K562 (cell line): Measurements from ENCODE around the gene ANO7. TPM values are rescaled to one million over a fixed set of nuclear protein-coding genes. Genes with fewer than 3 reads are reported as not detected.

Source experiments
- ASH1L ChIP-seq: fragments of 450-650 bp; IDR thresholded peaks from 2 replicates; pipeline ENCODE4 v1.6.1; 2018; ENCODE audit warnings: borderline replicate concordance, mild to moderate bottlenecking, low read depth; ENCODE audit not compliant: partially characterized antibody
- CCAR2 ChIP-seq: fragments of 200-400 bp; formaldehyde crosslinking; IDR thresholded peaks from 2 replicates; pipeline ENCODE4 v1.6.1; 2017; ENCODE audit warnings: mild to moderate bottlenecking, low read depth, low read length
- CREB1 ChIP-seq, 2 experiments: sonication (generic) in 1 of 2; formaldehyde crosslinking in 1 of 2; IDR thresholded peaks; 2 replicates each; pipeline versions ENCODE4 v1.6.1 to v1.8.0; 2012 to 2022; ENCODE audit warnings: inconsistent platforms in 1 of 2, mild to moderate bottlenecking in 1 of 2, missing genetic modification reagents in 1 of 2, moderate library complexity in 1 of 2
- ELF1 ChIP-seq: fragments of 200-800 bp; sonication (Bioruptor generic); IDR thresholded peaks from 2 replicates; pipeline ENCODE4 v1.6.1; 2016; ENCODE audit warnings: missing genetic modification characterization, missing compliant biosample characterization
- ETV1 ChIP-seq: fragments of 450-650 bp; conservative IDR thresholded peaks from 2 replicates; pipeline ENCODE4 v1.6.1; 2016; ENCODE audit warnings: missing genetic modification characterization, control low read depth, low read depth, missing compliant biosample characterization
- GABPB1 ChIP-seq: sonication (generic); formaldehyde crosslinking; IDR thresholded peaks from 2 replicates; pipeline ENCODE4 v1.8.0; 2022; ENCODE audit warnings: mild to moderate bottlenecking, missing genetic modification reagents
- IFI16 ChIP-seq: fragments of 250-450 bp; sonication (Bioruptor Pico); IDR thresholded peaks from 2 replicates; pipeline ENCODE4 v2.1.2; 2022; ENCODE audit warnings: mild to moderate bottlenecking, inconsistent platforms
- JUNB ChIP-seq: fragments of 450-650 bp; formaldehyde crosslinking; conservative IDR thresholded peaks from 2 replicates; pipeline ENCODE4 v1.4.0; 2020; ENCODE audit warnings: mild to moderate bottlenecking
- PCBP1 ChIP-seq: fragments of 200-400 bp; formaldehyde crosslinking; IDR thresholded peaks from 2 replicates; pipeline ENCODE4 v1.6.1; 2018; ENCODE audit warnings: mild to moderate bottlenecking, low read depth, low read length; ENCODE audit not compliant: poor library complexity, severe bottlenecking
- PKNOX1 ChIP-seq: fragments of 450-650 bp; IDR thresholded peaks from 2 replicates; pipeline ENCODE4 v1.6.1; 2016
- RERE ChIP-seq: sonication (generic); formaldehyde crosslinking; IDR thresholded peaks from 2 replicates; pipeline ENCODE4 v1.8.0; 2023; ENCODE audit warnings: missing genetic modification reagents, mild to moderate bottlenecking, borderline replicate concordance
- SP1 ChIP-seq: sonication (generic); formaldehyde crosslinking; IDR thresholded peaks from 2 replicates; pipeline ENCODE4 v1.8.1; 2022; ENCODE audit warnings: mild to moderate bottlenecking, missing genetic modification reagents
- SP2 ChIP-seq: IDR thresholded peaks from 2 replicates; pipeline ENCODE4 v1.6.1; 2011; ENCODE audit warnings: mild to moderate bottlenecking, low read depth, low read length, moderate library complexity; ENCODE audit not compliant: poor library complexity, severe bottlenecking; ENCODE audit errors: extremely low read depth
- ZFP36 ChIP-seq: fragments of 150-350 bp; IDR thresholded peaks from 2 replicates; pipeline ENCODE4 v1.6.1; 2018; ENCODE audit warnings: low read length, low read depth; ENCODE audit not compliant: partially characterized antibody
- ZFX ChIP-seq: sonication (generic); formaldehyde crosslinking; IDR thresholded peaks from 2 replicates; pipeline ENCODE4 v1.8.0; 2022; ENCODE audit warnings: mild to moderate bottlenecking, missing genetic modification reagents, moderate library complexity
- ZNF280A ChIP-seq: fragments of 450-650 bp; IDR thresholded peaks from 2 replicates; pipeline ENCODE4 v1.6.1; 2018; ENCODE audit warnings: mild to moderate bottlenecking, low read depth; ENCODE audit not compliant: partially characterized antibody
- ZNF347 ChIP-seq: fragments of 450-650 bp; formaldehyde crosslinking; IDR thresholded peaks from 2 replicates; pipeline ENCODE4 v1.4.0; 2020; ENCODE audit warnings: low read depth, mild to moderate bottlenecking, moderate library complexity
- polyA plus RNA-seq, 8 experiments: library from polyadenylated mRNA; depleted of rRNA in 4 of 8; stranded (reverse) in 5 of 8; unstranded in 3 of 8; fragments of >200 nt; fragmentation: Nextera tagmentation in 2 of 8; fragmentation: Illumina TruSeq in 1 of 8; extraction: Ambion mirVana in 2 of 8; extraction: Trizol in 1 of 8; gene quantifications; 2 replicates each; pipeline versions ENCODE4 v1.2.1 to v1.2.3, GENCODE V29; 2011 to 2014; ENCODE audit warnings: inconsistent platforms in 1 of 8, missing spikeins in 1 of 8
- total RNA-seq, 7 experiments: library from RNA; depleted of rRNA in 6 of 7; stranded (reverse); fragments of >200 nt in 6 of 7; fragmentation: Illumina TruSeq in 2 of 7; extraction: Trizol in 2 of 7; gene quantifications; 2 replicates each; pipeline versions ENCODE4 v1.2.1 to v1.2.3, GENCODE V29; 2011 to 2021; ENCODE audit warnings: low replicate concordance in 1 of 7

Gene ANO7
- total and polyA plus RNA-seq, 9 of the 15 experiments (the other 6 are each of a cell fraction or from before 2014, with no cell fraction given): 0.28 to 5.1 (median 1.1) TPM

DNA sequence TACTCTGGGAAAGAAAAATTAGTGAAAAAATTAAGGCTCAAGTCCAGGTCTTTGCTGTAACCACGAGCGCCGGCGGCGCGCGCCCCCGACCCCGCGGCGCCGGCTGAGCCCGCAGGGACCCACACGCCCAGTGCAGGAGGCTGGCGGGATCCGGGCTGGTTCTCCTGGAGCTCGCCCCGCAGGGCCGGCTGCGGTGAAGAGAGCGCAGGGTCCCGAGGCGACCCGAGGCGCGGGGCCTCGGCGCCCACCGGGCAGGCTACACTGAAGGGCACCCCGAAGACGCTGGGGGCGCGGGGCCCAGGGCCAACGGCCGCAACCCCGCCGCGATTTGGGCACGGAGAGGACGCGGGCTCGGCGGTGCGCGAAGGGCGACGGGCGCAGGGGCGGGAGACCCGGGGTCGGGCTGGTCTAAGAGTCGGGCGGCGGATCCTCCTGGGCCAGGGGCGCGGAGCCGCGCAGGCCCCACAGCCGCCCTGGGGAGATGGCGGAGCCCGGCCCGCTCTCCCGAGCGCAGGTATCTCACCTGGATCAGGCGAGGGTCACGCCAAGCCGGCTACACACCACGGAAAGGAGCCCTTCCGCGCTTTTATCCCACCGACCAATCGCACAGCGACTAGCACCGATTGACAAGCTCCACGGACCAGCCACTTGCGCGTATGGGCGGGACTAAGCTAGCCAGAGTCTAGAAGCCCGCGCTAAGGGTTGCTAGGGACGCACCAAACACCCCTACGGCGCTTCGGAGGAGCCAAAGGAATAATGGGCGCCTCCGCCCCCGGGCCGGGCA, 39.4 kb upstream of the ANO7 start, which contains the start of gene PASK (continued):
- TF ChIP-seq CREB1 (IDR thresholded peaks at IDR 0.05) (no peak), CREB1 (CRISPR knock-in tag; IDR thresholded peaks at IDR 0.05) (no peak; the same call in 1 of the 2 replicates), ELF1 (0 out of 2 replicates have a peak, but pooled peaks have one; percentile 41), ETV1 (no peak), JUNB (CRISPR knock-in tag) (no peak), RERE (CRISPR knock-in tag) (no peak), PKNOX1 (peak; percentile 98), ASH1L (peak; percentile 71), ZNF347 (no peak), PCBP1 (no peak), CCAR2 (no peak), ZNF280A (no peak), IFI16 (CRISPR knock-in tag) (no peak), ZFX (CRISPR knock-in tag) (peak; percentile 52; the same call in 1 of the 2 replicates), SP1 (CRISPR knock-in tag) (peak; percentile 39; the same call in 1 of the 2 replicates), GABPB1 (CRISPR knock-in tag) (no peak), SP2 (peak; percentile 71), ZFP36 (no peak)
